ENCODE measurements around the gene ADAMTS6.
"Not testable (repeated sequence)": the region's sequence is repeated elsewhere in the genome, so short reads cannot be mapped to it uniquely, and the experiment has no call there.

DNA sequence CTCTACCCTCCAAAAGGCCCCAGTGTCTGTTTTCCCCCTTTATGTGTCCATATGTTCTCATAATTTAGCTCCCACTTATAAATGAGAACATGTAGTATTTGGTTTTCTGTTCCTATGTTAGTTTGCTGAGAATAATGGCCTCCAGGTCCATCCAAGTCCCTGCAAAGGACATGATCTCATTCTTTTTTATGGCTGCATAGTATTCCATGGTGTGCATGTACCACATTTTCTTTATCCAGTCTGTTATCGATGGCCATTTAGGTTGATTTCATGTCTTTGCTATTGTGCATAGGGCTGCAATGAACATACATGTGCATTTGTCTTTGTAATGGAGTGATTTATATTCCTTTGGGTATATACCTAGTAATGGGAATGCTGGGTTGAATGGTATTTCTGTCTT, 161.0 kb downstream of the ADAMTS6 start:
- TF ChIP-seq, protein P1, sequence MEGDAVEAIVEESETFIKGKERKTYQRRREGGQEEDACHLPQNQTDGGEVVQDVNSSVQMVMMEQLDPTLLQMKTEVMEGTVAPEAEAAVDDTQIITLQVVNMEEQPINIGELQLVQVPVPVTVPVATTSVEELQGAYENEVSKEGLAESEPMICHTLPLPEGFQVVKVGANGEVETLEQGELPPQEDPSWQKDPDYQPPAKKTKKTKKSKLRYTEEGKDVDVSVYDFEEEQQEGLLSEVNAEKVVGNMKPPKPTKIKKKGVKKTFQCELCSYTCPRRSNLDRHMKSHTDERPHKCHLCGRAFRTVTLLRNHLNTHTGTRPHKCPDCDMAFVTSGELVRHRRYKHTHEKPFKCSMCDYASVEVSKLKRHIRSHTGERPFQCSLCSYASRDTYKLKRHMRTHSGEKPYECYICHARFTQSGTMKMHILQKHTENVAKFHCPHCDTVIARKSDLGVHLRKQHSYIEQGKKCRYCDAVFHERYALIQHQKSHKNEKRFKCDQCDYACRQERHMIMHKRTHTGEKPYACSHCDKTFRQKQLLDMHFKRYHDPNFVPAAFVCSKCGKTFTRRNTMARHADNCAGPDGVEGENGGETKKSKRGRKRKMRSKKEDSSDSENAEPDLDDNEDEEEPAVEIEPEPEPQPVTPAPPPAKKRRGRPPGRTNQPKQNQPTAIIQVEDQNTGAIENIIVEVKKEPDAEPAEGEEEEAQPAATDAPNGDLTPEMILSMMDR (IDR thresholded peaks at IDR 0.05) = not testable (repeated sequence)
- not testable (repeated sequence) for TF ChIP-seq EP300, POLR2A (IDR thresholded peaks at IDR 0.05)

Measured in suprapubic skin (tissue), 3 donors.